ENCODE measurements around the gene KCNJ10.

KCNJ10 gene

GRCh38 chr1:160105155-160105554, 35.2 kb upstream of the KCNJ10 start:
- Histone ChIP-seq H3K9ac (no peak overlapping the region), H3K27me3 (ENCODE audit: control insufficient read depth, insufficient read depth, low read length) (no peaks in the 10 kb centered on the region), H3K79me2 (no peaks in the 10 kb centered on the region), H3K9me3 (ENCODE audit: control insufficient read depth, low read length) (no peaks in the 10 kb centered on the region), H3K27ac (no peak overlapping the region), H3K36me3 (ENCODE audit: control insufficient read depth, insufficient read depth, low read length) (no peaks in the 10 kb centered on the region), H2AFZ (no peak overlapping the region), H3K4me1 (no peaks in the 10 kb centered on the region), H3K4me2 (ENCODE audit: low read length) (no peak overlapping the region), H3K4me3 (ENCODE audit: low read depth, low read length) (no peak overlapping the region)
- TF ChIP-seq CTCF (IDR thresholded peaks at IDR 0.05) = no peak

- TF ChIP-seq CTCF (IDR thresholded peaks at IDR 0.05) = no peak
- Histone ChIP-seq H3K4me3 (ENCODE audit: low read depth, low read length) (no peak overlapping the region), H3K36me3 (ENCODE audit: control insufficient read depth, insufficient read depth, low read length) (no peaks in the 10 kb centered on the region), H3K9ac (no peak overlapping the region), H3K27ac (no peak overlapping the region), H3K9me3 (ENCODE audit: control insufficient read depth, low read length) (no peaks in the 10 kb centered on the region), H2AFZ (no peak overlapping the region), H3K4me2 (ENCODE audit: low read length) (no peak overlapping the region), H3K27me3 (ENCODE audit: control insufficient read depth, insufficient read depth, low read length) (no peaks in the 10 kb centered on the region), H3K4me1 (no peaks in the 10 kb centered on the region), H3K79me2 (no peaks in the 10 kb centered on the region)
Measured at GRCh38 chr1:160104486-160104885, 34.5 kb upstream of the KCNJ10 start.

- no peak overlapping the region for H3K4me2 ChIP-seq (ENCODE audit: low read length)
- H3K79me2 ChIP-seq = no peaks in the 10 kb centered on the region
- no peaks in the 10 kb centered on the region for H3K27me3 ChIP-seq (ENCODE audit: control insufficient read depth, insufficient read depth, low read length)
- H3K27ac ChIP-seq = no peak overlapping the region
- no peaks in the 10 kb centered on the region for H3K4me1 ChIP-seq
- no peak overlapping the region for H2AFZ ChIP-seq
- no peaks in the 10 kb centered on the region for H3K36me3 ChIP-seq (ENCODE audit: control insufficient read depth, insufficient read depth, low read length)
- H3K4me3 ChIP-seq (ENCODE audit: low read depth, low read length) = no peak overlapping the region
- no peaks in the 10 kb centered on the region for H3K9me3 ChIP-seq (ENCODE audit: control insufficient read depth, low read length)
- H3K9ac ChIP-seq = no peak overlapping the region
- TF ChIP-seq CTCF (IDR thresholded peaks at IDR 0.05) = no peak
Measured at GRCh38 chr1:160103658-160104408, 33.9 kb upstream of the KCNJ10 start.

- no peaks in the 10 kb centered on the region for H3K36me3 ChIP-seq (ENCODE audit: control insufficient read depth, insufficient read depth, low read length)
- H3K9me3 ChIP-seq (ENCODE audit: control insufficient read depth, low read length) = no peaks in the 10 kb centered on the region
- no peak overlapping the region for H3K4me3 ChIP-seq (ENCODE audit: low read depth, low read length)
- H3K79me2 ChIP-seq = no peaks in the 10 kb centered on the region
- H3K4me2 ChIP-seq (ENCODE audit: low read length) = no peak overlapping the region
- no peak overlapping the region for H3K9ac ChIP-seq
- no peak overlapping the region for H3K27ac ChIP-seq
- peak overlapping the region; percentile 81 for H2AFZ ChIP-seq
- no peak for TF ChIP-seq CTCF (IDR thresholded peaks at IDR 0.05)
- no peaks in the 10 kb centered on the region for H3K4me1 ChIP-seq
- no peaks in the 10 kb centered on the region for H3K27me3 ChIP-seq (ENCODE audit: control insufficient read depth, insufficient read depth, low read length)
Measured at GRCh38 chr1:160101717-160102522, 32.0 kb upstream of the KCNJ10 start.

All from parathyroid adenoma (tissue), 2 donors.